ENCODE data around the gene DNMT3A. TPM values are rescaled to one million over a fixed set of nuclear protein-coding genes. Genes with fewer than 3 reads are reported as not detected.

The DNMT3A gene
- total RNA-seq, 2 experiments from 2014 or later: 43.2 to 45.5 TPM

DNA sequence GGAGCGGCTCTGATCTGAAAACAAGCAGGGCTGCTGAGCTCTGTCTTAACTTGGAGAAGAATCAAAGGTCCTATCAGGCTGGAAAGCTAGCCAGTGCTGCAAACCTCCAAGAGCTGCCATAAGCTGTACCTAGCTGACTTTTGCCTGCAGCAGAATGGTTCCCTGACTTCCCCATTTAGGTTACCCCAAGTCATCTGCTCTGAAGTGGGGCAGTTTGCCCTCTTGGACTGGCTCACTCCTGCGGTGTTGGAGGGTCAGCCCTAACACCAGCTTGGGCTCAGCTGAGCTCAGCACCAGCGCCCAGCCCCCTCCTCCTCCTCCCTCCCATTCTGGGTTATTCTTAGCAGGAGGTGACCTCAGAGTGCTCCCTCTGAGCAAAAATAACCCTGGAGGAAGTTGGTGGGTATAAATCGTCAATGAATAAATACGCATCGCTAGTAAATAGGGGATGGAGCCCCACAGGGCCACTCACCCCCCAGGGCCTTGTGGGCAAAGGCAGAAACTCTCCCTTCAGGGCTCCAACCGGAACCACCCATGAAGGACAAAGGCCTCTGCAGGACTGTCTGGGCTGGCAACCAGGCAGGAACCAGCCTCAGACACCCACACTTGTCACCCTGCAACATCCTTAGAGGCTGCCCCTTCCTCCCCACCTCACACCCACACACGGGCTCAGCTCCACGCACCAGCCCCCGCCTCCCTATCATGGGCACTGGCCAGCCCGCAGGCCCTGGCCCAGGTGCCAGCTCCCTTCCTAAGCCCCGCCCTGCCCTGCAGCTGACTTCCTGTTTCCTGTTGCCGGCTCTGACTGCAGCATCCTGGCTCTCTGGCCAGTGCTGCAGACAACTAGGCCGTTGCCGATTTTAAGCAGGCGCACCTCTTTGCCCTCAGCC is 46.9 kb downstream of the DNMT3A start:
- Mint-ChIP-seq H3K27ac (peak overlapping the region; percentile 94), H3K4me1 (peaks cover 38% of the 10 kb centered on the region), H3K4me3 (peak overlapping the region; percentile 62), H3K36me3 (ENCODE audit: low read depth) (peaks cover 19% of the 10 kb centered on the region), H3K27me3 (no peaks in the 10 kb centered on the region), H3K9me3 (no peaks in the 10 kb centered on the region)
- ChIA-PET POLR2A (interaction anchor here (0.9 to 4.4 kb wide), 18 partner anchors 9 to 266 kb away, joined by 3 to 58 read pairs (median 6); partner anchors contain the start of gene DNMT3A), CTCF (interaction anchor here (0.8 to 4.7 kb wide), 10 partner anchors 9 to 82 kb away, joined by 3 to 30 read pairs (median 5); no protein-coding TSS in a partner anchor)
- DNase-seq: peak; percentile 90

DNA sequence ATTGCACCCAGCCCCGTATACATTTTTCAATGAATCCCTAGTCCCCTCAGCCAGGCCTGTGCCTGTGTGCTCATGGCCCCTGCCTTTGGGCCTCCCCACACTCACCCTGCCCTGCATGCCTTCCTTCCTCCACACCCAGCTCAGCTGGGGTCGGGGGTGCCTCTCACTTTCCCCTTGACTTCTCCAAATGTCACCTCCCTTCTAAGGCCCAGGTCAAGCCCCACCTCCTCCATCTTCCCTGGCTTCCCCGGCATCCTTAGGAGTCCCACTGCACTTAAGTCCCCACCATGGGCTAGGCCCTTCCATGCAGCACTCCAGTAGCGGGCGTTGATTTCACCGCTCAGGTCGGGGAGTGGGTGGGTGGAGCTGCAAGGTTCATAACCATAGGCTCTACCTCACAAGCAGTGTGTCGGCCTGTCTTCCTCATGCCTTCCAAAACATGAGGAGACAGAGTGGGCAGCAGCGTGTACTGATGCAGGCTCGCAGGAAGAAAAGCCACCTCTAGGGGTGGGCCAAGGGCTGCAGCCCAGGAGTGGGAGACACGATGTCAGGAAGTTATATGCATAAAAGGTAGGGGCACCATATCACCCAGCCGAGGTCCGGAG is 47.7 kb downstream of the DNMT3A start:
- no peaks in the 10 kb centered on the region for H3K27me3 Mint-ChIP-seq
- no peak for DNase-seq
- POLR2A ChIA-PET: interaction anchor here (0.9 to 4.4 kb wide), 14 partner anchors 8 to 267 kb away, joined by 3 to 58 read pairs (median 6); no protein-coding TSS in a partner anchor
- H3K4me3 Mint-ChIP-seq: peak overlapping the region; percentile 38
- CTCF ChIA-PET: interaction anchor here (0.8 to 4.7 kb wide), 10 partner anchors 8 to 82 kb away, joined by 3 to 30 read pairs (median 5); no protein-coding TSS in a partner anchor
- no peaks in the 10 kb centered on the region for H3K9me3 Mint-ChIP-seq
- peaks cover 14% of the 10 kb centered on the region for H3K36me3 Mint-ChIP-seq (ENCODE audit: low read depth)
- H3K27ac Mint-ChIP-seq: peak overlapping the region; percentile 94
- peaks cover 38% of the 10 kb centered on the region for H3K4me1 Mint-ChIP-seq

DNA sequence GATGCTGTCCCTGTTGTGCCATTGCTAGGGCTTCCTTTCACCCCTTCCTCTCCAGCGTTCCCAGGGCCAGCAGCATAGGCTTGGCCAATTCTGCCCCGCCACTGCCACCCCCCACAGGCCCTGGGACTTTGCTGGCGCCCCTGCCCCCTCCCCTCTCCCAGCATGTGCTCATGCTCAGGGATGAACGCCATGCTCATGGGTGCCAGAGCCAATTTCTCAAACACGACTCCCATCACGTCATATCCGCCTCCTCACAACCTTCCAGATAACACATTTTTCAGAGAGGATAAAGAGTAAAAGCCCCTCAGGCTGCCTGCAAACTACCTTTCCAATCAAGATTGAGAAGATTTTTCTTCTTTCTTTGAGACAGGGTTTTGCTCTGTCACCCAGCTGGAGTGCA is 48.6 kb downstream of the DNMT3A start:
- Mint-ChIP-seq H3K4me3 (no peak overlapping the region), H3K4me1 (peaks cover 40% of the 10 kb centered on the region), H3K27me3 (no peaks in the 10 kb centered on the region), H3K27ac (peak overlapping the region; percentile 47), H3K36me3 (ENCODE audit: low read depth) (peaks cover 7% of the 10 kb centered on the region), H3K9me3 (no peaks in the 10 kb centered on the region)
- CTCF ChIA-PET: interaction anchor here (4.7 kb wide), 1 partner anchor 16 kb away, joined by 30 read pairs; no protein-coding TSS in a partner anchor
- POLR2A ChIA-PET: interaction anchor here (0.6 to 1.0 kb wide), 3 partner anchors 17 to 24 kb away, joined by 3 read pairs; no protein-coding TSS in a partner anchor
- no peak for DNase-seq

DNA sequence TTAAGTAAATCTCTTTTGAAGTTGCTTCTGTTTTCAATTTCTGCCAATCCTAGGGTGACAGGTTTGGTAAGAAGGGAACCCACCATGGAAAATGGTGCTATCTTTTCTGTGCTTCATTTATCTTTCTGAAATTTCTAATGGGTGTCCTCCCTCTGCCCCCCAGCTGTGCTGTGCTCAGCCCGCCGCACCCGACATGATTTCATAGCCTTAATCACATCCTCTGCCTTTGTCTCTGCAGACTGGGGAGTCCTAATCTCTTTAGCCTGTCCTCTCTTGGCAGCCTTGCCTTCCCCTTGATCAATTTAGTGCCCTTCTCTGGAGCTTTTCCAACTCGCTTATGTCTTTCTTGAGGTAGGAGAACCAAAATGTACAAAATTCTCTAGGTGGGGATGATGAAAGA is 49.3 kb downstream of the DNMT3A start:
- H3K9me3 Mint-ChIP-seq: no peaks in the 10 kb centered on the region
- ChIA-PET CTCF (interaction anchor here (4.7 kb wide), 1 partner anchor 15 kb away, joined by 30 read pairs; no protein-coding TSS in a partner anchor), POLR2A (interaction anchor here (1.0 kb wide), 2 partner anchors 16 to 23 kb away, joined by 3 read pairs; no protein-coding TSS in a partner anchor)
- DNase-seq: no peak
- H3K27me3 Mint-ChIP-seq: no peaks in the 10 kb centered on the region
- H3K4me1 Mint-ChIP-seq: peaks cover 39% of the 10 kb centered on the region
- H3K27ac Mint-ChIP-seq: no peak overlapping the region
- no peak overlapping the region for H3K4me3 Mint-ChIP-seq
- H3K36me3 Mint-ChIP-seq (ENCODE audit: low read depth): peaks cover 6% of the 10 kb centered on the region

DNA sequence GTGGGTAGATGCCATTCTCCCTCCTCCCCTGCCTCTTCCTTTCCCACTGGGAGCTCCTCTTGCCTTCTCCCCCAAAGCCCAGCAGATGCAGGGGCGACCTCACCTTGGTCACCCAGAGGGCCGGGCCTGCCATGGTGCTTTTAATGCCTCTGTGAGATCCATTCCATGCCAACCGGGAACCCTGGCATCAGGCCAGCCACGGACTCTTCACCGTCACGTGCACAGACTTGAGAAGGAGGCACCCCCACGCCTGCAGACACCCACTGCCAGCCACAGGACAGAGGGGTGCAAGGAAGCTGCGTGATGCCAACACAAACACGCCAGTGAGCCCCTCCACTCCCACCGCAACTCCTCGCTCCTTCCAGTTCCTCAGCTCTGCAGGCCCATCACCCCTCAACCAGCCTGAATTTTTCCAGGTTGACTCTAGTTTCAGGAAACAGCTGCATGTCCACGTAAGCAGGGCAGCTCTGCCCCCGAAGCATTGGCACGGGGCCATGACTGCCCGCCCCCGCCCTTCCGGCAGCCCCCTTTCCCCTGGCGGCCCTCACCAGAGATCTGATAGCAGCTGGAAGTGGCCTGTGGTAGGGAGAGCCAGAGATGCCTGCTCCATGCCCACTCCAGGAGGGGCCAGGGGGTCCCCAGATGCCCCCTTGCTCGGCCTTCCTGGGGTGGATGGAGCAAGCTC is 50.8 kb downstream of the DNMT3A start:
- DNase-seq: no peak
- Mint-ChIP-seq H3K4me1 (peaks cover 46% of the 10 kb centered on the region), H3K4me3 (no peak overlapping the region), H3K9me3 (no peaks in the 10 kb centered on the region), H3K27me3 (no peaks in the 10 kb centered on the region), H3K27ac (no peak overlapping the region), H3K36me3 (ENCODE audit: low read depth) (peaks cover 9% of the 10 kb centered on the region)
- POLR2A ChIA-PET: interaction anchor here (1.0 kb wide), 1 partner anchor 18 kb away, joined by 3 read pairs; no protein-coding TSS in a partner anchor
- CTCF ChIA-PET: interaction anchor here (0.7 to 0.8 kb wide), 3 partner anchors 17 to 291 kb away, joined by 3 to 5 read pairs (median 4); no protein-coding TSS in a partner anchor

DNA sequence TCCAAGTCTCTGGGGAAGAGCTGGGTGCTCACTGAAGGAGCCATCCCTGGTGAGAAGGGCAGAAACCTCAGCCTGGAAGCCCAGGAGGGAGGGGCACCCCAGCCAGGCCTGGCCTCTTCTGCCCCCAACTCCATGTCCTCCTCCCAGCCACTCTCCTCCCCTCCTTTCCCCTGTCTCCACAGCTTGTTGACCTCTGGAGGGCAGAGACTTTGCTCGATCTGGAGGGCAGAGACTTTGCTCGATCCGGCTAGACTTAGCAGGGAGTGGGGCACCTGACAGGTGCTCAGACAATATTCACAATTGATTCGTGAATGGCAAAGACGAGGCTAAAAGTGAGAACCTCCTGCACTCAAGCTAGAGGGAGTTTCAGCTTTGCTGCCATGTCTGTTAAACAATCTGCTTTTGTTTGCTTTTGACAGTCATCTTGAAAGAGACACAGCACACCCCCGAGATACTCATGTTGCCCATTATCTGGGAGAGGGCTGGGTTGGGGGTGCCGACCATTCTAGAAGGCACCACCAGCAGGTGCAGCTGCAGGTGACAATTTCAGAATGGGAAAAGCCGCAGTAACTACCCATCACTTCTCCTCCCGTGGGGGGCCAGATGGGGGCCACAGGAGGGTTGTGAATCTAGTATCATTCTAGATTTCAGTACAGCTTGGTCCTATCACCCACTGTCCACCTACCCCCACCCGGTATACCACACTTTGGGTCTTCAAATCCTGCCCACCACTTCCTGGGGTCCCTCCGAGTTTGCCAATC is 54.8 kb downstream of the DNMT3A start:
- ChIA-PET CTCF (interaction anchor here (0.9 to 2.6 kb wide), 6 partner anchors 8 to 75 kb away, joined by 3 to 36 read pairs (median 4); no protein-coding TSS in a partner anchor), POLR2A (interaction anchor here (0.9 to 3.4 kb wide), 10 partner anchors 9 to 66 kb away, joined by 3 to 58 read pairs (median 12); partner anchors contain the start of gene DNMT3A)
- no peak for DNase-seq
- Mint-ChIP-seq H3K9me3 (no peaks in the 10 kb centered on the region), H3K27ac (peak overlapping the region; percentile 90), H3K4me3 (no peak overlapping the region), H3K36me3 (ENCODE audit: low read depth) (peaks cover 17% of the 10 kb centered on the region), H3K4me1 (peaks cover 31% of the 10 kb centered on the region), H3K27me3 (no peaks in the 10 kb centered on the region)

DNA sequence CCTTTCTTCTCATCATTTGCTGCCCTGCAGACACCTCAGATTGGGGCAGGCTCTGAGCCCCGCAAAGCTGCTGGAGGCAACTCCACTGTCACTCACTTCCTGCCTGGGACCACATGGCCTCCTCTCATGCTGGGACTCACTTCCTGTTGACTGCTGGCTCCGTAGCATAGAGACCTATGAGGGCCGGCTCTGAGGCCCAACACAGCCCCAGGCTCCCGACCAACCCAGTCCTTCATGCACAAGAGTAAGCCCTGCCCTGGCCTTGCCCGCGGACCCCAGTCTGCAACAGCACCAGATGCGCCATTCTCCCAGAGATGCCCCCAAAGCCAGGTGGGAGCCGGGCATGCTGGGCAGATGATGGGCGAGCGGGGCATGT is 55.7 kb downstream of the DNMT3A start:
- Mint-ChIP-seq H3K27me3 (no peaks in the 10 kb centered on the region), H3K36me3 (ENCODE audit: low read depth) (peaks cover 24% of the 10 kb centered on the region), H3K4me1 (peaks cover 31% of the 10 kb centered on the region), H3K9me3 (no peaks in the 10 kb centered on the region), H3K4me3 (peak overlapping the region; percentile 44), H3K27ac (peak overlapping the region; percentile 90)
- POLR2A ChIA-PET: interaction anchor here (0.8 to 3.4 kb wide), 13 partner anchors 9 to 272 kb away, joined by 3 to 58 read pairs (median 5); no protein-coding TSS in a partner anchor
- DNase-seq: peak; percentile 85
- CTCF ChIA-PET: interaction anchor here (1.0 to 2.6 kb wide), 4 partner anchors 9 to 72 kb away, joined by 3 to 36 read pairs (median 10); no protein-coding TSS in a partner anchor

DNA sequence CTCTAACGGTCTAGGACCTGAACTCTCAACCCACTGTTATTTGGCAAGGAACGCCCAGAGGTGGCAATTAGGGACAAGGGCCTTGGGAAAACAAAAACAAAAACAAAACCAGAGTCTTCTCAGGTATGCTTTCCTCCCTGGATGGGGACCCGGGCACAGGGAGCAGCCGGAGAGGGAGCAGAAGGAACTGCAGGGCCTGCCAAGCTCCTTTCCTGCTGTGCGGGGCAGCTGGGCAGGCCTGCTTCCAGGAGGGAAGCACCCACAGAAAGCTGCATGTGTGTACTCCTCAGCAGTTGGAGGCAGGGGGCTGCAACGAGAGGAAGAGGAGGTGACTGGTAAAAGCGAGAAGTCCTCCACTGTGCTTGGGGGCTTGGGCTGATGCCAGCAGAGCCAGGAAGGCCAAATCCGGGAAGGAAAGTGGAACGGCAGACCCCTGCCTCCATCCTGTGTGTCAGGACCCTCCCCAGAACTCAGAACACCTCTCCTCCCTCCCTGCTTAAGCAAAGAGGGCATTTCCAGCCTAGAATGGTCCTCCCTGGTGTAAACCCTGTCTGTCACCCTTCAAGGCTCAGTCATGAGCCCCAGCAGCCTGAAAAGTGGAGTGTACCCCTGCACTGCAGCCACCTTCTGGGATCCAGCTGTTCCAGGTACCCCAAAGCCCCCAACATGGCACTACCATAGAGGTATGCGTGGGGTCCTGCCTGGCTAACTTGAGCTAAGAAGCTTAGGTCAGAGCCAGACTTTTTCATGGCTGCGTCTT is 56.3 kb downstream of the DNMT3A start:
- Mint-ChIP-seq H3K27me3 (no peaks in the 10 kb centered on the region), H3K27ac (peak overlapping the region; percentile 90), H3K9me3 (no peaks in the 10 kb centered on the region), H3K4me3 (peak overlapping the region; percentile 44), H3K36me3 (ENCODE audit: low read depth) (peaks cover 28% of the 10 kb centered on the region), H3K4me1 (peaks cover 33% of the 10 kb centered on the region)
- ChIA-PET POLR2A (interaction anchor here (0.8 to 3.4 kb wide), 13 partner anchors 8 to 273 kb away, joined by 3 to 58 read pairs (median 5); no protein-coding TSS in a partner anchor), CTCF (interaction anchor here (1.0 to 2.6 kb wide), 4 partner anchors 8 to 72 kb away, joined by 3 to 36 read pairs (median 10); no protein-coding TSS in a partner anchor)
- no peak for DNase-seq

DNA sequence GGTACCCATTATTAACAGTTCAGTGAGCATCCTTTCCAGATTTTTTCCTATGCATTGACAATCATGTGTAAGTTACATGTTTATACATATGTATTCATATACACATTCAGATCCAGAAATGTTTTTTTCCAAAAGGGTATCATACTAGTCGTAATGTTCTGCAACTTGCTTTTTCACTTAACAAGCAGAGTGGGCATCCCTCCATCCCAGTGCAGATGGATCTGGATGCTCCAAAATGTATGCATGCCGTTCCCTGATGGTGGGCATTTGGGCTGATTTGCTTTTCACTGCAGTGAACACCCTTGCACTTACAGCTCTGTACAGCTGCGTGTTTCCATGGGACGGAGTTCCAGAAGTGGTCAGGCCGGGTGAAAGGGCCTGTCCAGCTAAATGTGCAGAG is 57.0 kb downstream of the DNMT3A start:
- Mint-ChIP-seq H3K4me3 (no peak overlapping the region), H3K27me3 (no peaks in the 10 kb centered on the region), H3K36me3 (ENCODE audit: low read depth) (peaks cover 33% of the 10 kb centered on the region), H3K27ac (peak overlapping the region; percentile 90), H3K9me3 (no peaks in the 10 kb centered on the region), H3K4me1 (peaks cover 38% of the 10 kb centered on the region)
- no peak for DNase-seq
- CTCF ChIA-PET: interaction anchor here (0.7 to 2.6 kb wide), 3 partner anchors 8 to 12 kb away, joined by 3 to 36 read pairs (median 15); no protein-coding TSS in a partner anchor
- POLR2A ChIA-PET: interaction anchor here (0.7 to 3.4 kb wide), 5 partner anchors 11 to 987 kb away, joined by 4 to 58 read pairs (median 26); no protein-coding TSS in a partner anchor

DNA sequence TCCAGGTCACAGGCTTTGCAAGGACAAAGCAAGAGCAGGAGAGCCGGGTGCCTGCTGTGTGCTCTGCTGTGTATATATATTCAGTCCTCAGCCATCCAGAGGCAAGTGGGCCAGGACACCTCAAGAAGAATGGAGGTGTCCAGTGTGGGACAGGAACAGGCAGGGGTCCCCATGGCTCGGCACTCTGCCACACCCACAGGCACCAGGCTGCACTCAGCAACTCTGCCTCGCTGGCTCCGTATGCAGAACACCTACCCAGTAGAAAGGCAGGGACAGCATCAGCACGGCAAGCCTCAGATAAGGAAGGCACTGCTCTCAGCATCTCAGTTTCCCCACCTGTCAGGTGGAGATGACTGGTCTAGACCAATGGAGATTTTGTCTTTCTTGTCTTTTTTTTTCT is 57.8 kb downstream of the DNMT3A start:
- Mint-ChIP-seq H3K9me3 (no peaks in the 10 kb centered on the region), H3K27me3 (no peaks in the 10 kb centered on the region), H3K4me3 (no peak overlapping the region), H3K36me3 (ENCODE audit: low read depth) (peaks cover 36% of the 10 kb centered on the region), H3K4me1 (peaks cover 44% of the 10 kb centered on the region), H3K27ac (no peak overlapping the region)
- POLR2A ChIA-PET: interaction anchor here (3.4 kb wide), 1 partner anchor 10 kb away, joined by 30 read pairs; no protein-coding TSS in a partner anchor
- CTCF ChIA-PET: no interaction called here
- no peak for DNase-seq

DNA sequence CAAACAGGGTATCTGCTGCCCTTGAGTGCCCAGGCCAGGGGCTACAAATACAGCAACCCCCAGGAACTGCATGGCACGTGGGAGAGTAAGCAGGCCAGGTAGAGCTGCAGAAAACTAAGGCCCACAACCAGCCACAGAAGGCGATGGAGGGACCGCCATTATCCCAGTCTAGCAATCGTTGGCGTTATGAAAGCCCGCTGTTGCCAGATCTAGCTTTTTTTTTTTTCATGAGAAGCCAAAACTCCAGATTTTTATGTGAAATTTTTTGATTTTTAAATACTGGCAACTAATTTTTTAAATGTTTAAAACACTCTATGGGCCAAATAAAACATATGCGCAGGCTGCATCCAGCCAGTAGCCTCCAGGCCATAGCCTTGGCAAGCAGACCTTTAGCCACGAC is 59.8 kb downstream of the DNMT3A start:
- Mint-ChIP-seq H3K4me3 (no peak overlapping the region), H3K4me1 (peaks cover 49% of the 10 kb centered on the region), H3K27ac (no peak overlapping the region), H3K9me3 (no peaks in the 10 kb centered on the region), H3K27me3 (no peaks in the 10 kb centered on the region), H3K36me3 (ENCODE audit: low read depth) (peaks cover 36% of the 10 kb centered on the region)
- ChIA-PET POLR2A (no interaction called here), CTCF (interaction anchor here (1.3 kb wide), 1 partner anchor 8 kb away, joined by 3 read pairs; no protein-coding TSS in a partner anchor)
- no peak for DNase-seq
